Colonic mucosa (tissue), 4 donors: ENCODE data around the gene RAD51B. TPM values are rescaled to one million over a fixed set of nuclear protein-coding genes. Genes with fewer than 3 reads are reported as not detected.

Experiments used
- DNase-seq: peaks from one replicate; pipeline ENCODE4 v3.0.0-alpha.2; 2020
- H3K27ac ChIP-seq: fragments of 200-600 bp; one replicate; pipeline ENCODE4 v1.8.0; 2021
- H3K27me3 ChIP-seq: fragments of 200-600 bp; one replicate; pipeline ENCODE4 v1.8.0; 2021
- H3K36me3 ChIP-seq: fragments of 200-600 bp; one replicate; pipeline ENCODE4 v1.8.0; 2021
- H3K4me1 ChIP-seq: fragments of 200-600 bp; one replicate; pipeline ENCODE4 v1.8.0; 2021; ENCODE audit warnings: mild to moderate bottlenecking
- H3K4me3 ChIP-seq: fragments of 200-600 bp; one replicate; pipeline ENCODE4 v1.8.0; 2021
- H3K9ac ChIP-seq, 2 donors: one replicate each; pipeline ENCODE4 v1.7.0; 2013; ENCODE audit warnings: control low read depth in 2 of 2, low read depth in 2 of 2, low read length in 2 of 2
- H3K9me3 ChIP-seq: fragments of 200-600 bp; one replicate; pipeline ENCODE4 v1.8.0; 2021
- CTCF ChIP-seq: fragments of 200-600 bp; IDR thresholded peaks from one replicate; pipeline ENCODE4 v1.8.0; 2022; ENCODE audit warnings: antibody characterized with exemption, mild to moderate bottlenecking
- intact Hi-C: fragments of 100-400 bp; cut with DNase I; formaldehyde crosslinking; loops from one replicate; pipeline ENCODE4 v1.14.1; 2022
- total RNA-seq, 2 donors: library from RNA; stranded (reverse); fragmentation: NEBNext Ultra II Directional in 1 of 2; extraction: Animal tissue kit (Norgen Biotek cat#: 25700) in 1 of 2; gene quantifications; one replicate each; pipeline ENCODE4 v1.2.1, GENCODE V29; 2021
- donor health status: healthy.
- donor health status: DM: no; HTN: no; CAD: no.
- donor health status: DM: no; HTN: no; CAD: no.

The RAD51B gene
- total RNA-seq, 2 donors from 2014 or later, result 12.7 to 22.0 TPM

GRCh38 chr14:68212361-68212760 lies 392.8 kb downstream of the RAD51B start:
- no peak for TF ChIP-seq CTCF
- H3K4me1 ChIP-seq, result no peaks in the 10 kb centered on the region

GRCh38 chr14:68214431-68214830 lies 394.9 kb downstream of the RAD51B start:
- no peaks in the 10 kb centered on the region for H3K9me3 ChIP-seq
- H3K27ac ChIP-seq, result no peak overlapping the region
- no peaks in the 10 kb centered on the region for H3K36me3 ChIP-seq
- H3K4me3 ChIP-seq, result no peak overlapping the region
- DNase-seq, result no peak
- no peak overlapping the region for H3K9ac ChIP-seq
- no peaks in the 10 kb centered on the region for H3K4me1 ChIP-seq
- no peaks in the 10 kb centered on the region for H3K27me3 ChIP-seq
- no peak for TF ChIP-seq CTCF
- intact Hi-C loops, result no loop called here

More at GRCh38 chr14:68212361-68212760, 392.8 kb downstream of the RAD51B start:
- H3K27ac ChIP-seq, result no peak overlapping the region
- H3K27me3 ChIP-seq, result no peaks in the 10 kb centered on the region
- no peak overlapping the region for H3K4me3 ChIP-seq
- no peaks in the 10 kb centered on the region for H3K9me3 ChIP-seq
- H3K36me3 ChIP-seq, result no peaks in the 10 kb centered on the region
- intact Hi-C loops, result no loop called here
- H3K9ac ChIP-seq, result no peak overlapping the region
- DNase-seq, result no peak

GRCh38 chr14:68215629-68216028 lies 396.1 kb downstream of the RAD51B start:
- Histone ChIP-seq H3K36me3 (no peaks in the 10 kb centered on the region), H3K27me3 (no peaks in the 10 kb centered on the region), H3K4me3 (no peak overlapping the region), H3K4me1 (no peaks in the 10 kb centered on the region), H3K9ac (no peak overlapping the region), H3K27ac (no peak overlapping the region), H3K9me3 (no peaks in the 10 kb centered on the region)
- DNase-seq, result no peak
- intact Hi-C loops, result no loop called here
- no peak for TF ChIP-seq CTCF

DNA sequence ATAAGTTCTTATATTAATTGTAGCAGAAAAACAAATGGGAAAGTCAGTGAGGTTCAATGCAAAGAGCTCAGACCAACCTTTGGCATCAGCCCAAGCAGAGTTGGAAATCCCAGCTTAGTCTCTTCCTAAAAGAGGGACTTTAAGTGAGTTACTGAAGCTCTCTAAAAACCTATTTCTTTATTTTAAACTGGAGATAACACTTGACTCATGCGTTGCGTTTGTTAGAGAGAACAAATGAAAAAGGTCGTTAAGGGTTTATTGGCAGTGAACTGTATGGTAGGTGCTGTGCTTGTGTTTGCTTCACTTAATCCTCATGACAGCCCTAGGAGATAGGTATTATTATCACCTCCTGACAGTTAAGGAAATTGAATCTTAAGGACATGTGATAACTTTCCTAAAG lies 396.5 kb downstream of the RAD51B start:
- no peaks in the 10 kb centered on the region for H3K36me3 ChIP-seq
- no peaks in the 10 kb centered on the region for H3K27me3 ChIP-seq
- TF ChIP-seq CTCF, result no peak
- H3K27ac ChIP-seq, result no peak overlapping the region
- H3K9me3 ChIP-seq, result no peaks in the 10 kb centered on the region
- no peak overlapping the region for H3K4me3 ChIP-seq
- DNase-seq, result no peak
- H3K9ac ChIP-seq, result no peak overlapping the region
- H3K4me1 ChIP-seq, result no peaks in the 10 kb centered on the region
- intact Hi-C loops, result no loop called here

DNA sequence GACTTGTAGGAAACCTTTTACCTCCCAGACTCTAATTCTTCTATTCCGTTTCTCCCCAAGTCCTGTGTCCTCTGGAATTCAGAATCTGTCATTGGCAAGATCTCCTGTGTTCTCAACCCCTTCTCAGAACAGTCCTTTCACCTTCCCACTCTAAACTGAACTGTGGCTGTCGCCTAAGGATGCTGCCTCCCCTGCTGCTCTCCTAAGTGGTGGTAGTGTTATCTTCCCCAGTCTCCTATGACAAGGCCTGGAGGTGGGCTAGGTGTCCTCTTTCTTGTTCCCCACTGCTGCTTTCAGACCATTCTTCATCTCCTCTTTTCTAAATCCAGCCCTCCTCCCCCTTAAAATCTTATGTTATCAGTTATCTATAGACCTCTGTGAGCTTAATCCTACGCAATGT lies 397.4 kb downstream of the RAD51B start:
- Histone ChIP-seq H3K27ac (no peak overlapping the region), H3K36me3 (no peaks in the 10 kb centered on the region), H3K4me3 (no peak overlapping the region), H3K9ac (no peak overlapping the region), H3K27me3 (no peaks in the 10 kb centered on the region), H3K4me1 (no peaks in the 10 kb centered on the region), H3K9me3 (no peaks in the 10 kb centered on the region)
- TF ChIP-seq CTCF, result no peak
- intact Hi-C loops, result no loop called here
- DNase-seq, result no peak
